GM19193 (cell line): ENCODE results near the gene GARNL3.

Experiments used
- POLR2A ChIP-seq: IDR thresholded peaks from 4 replicates; pipeline ENCODE4 v1.6.1; 2011; ENCODE audit not compliant: insufficient read depth, insufficient read length; ENCODE audit errors: extremely low read depth

GARNL3 gene

GRCh38 chr9:127305838-127306226 is 41.3 kb downstream of the GARNL3 start:
- no peak for TF ChIP-seq POLR2A

- TF ChIP-seq POLR2A, result no peak
These were observed 43.2 kb downstream of the GARNL3 start for GRCh38 chr9:127307802-127308201.

GRCh38 chr9:127308652-127309434 is 44.3 kb downstream of the GARNL3 start:
- TF ChIP-seq POLR2A, result no peak

GRCh38 chr9:127309715-127310114 is 45.1 kb downstream of the GARNL3 start:
- TF ChIP-seq POLR2A, result no peak

- no peak for TF ChIP-seq POLR2A
These were observed 46.7 kb downstream of the GARNL3 start for GRCh38 chr9:127311239-127311741.

GRCh38 chr9:127313042-127313560 is 48.5 kb downstream of the GARNL3 start:
- no peak for TF ChIP-seq POLR2A

GRCh38 chr9:127314911-127315310 is 50.3 kb downstream of the GARNL3 start:
- no peak for TF ChIP-seq POLR2A

- TF ChIP-seq POLR2A, result no peak
These were observed 52.2 kb downstream of the GARNL3 start for GRCh38 chr9:127316586-127317323.

GRCh38 chr9:127318651-127319167 is 54.1 kb downstream of the GARNL3 start:
- no peak for TF ChIP-seq POLR2A

GRCh38 chr9:127319366-127320114 is 55.0 kb downstream of the GARNL3 start:
- TF ChIP-seq POLR2A, result no peak

GRCh38 chr9:127320115-127320378 is 55.5 kb downstream of the GARNL3 start:
- no peak for TF ChIP-seq POLR2A

GRCh38 chr9:127323393-127323792 is 58.8 kb downstream of the GARNL3 start:
- no peak for TF ChIP-seq POLR2A

GRCh38 chr9:127330501-127330900 is 65.9 kb downstream of the GARNL3 start:
- no peak for TF ChIP-seq POLR2A

- TF ChIP-seq POLR2A, result no peak
These were observed 68.9 kb downstream of the GARNL3 start for GRCh38 chr9:127333221-127334064.
